Glomerular endothelial cell (primary cell): ENCODE data around the gene TBX1. TPM values are rescaled to one million over a fixed set of nuclear protein-coding genes. Genes with fewer than 3 reads are reported as not detected.

Experiments used
- DNase-seq: peaks from one replicate; pipeline ENCODE4 v3.0.0-alpha.2; 2011; ENCODE audit warnings: low read depth, low spot score; ENCODE audit errors: extremely low read depth
- total RNA-seq: library from RNA; depleted of rRNA; stranded (reverse); fragments of >200 nt; gene quantifications from 2 replicates; pipeline ENCODE4 v1.2.3, GENCODE V29; 2015

The TBX1 gene
- total RNA-seq, 1 donor from 2014 or later, result 3.6 TPM

- no peak for DNase-seq
These were observed 22.5 kb upstream of the TBX1 start for GRCh38 chr22:19737846-19738663.

- no peak for DNase-seq
These were observed 21.7 kb upstream of the TBX1 start for GRCh38 chr22:19738664-19739447.

DNA sequence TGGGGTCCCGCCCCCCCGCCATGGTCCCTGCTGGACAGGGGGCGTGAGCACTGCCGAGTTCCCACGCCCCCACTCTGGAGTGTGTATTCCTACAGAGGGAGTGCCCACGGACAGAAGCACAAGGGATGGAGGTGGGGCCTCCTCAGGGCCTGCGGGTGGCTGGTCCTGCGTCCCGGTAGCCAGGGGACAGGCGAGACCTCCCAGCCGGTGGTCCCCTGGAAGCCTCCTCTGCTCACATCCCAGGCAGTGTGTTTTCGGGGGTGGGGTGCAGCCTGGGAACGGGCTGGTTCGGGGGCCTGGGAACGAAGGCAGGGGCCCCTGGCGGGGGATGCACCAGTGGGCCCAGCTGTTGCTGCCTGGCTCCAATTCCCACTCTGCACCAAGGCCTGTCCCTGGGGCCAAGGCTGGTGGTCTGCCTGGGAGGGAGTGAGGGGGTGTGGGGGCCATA, 21.1 kb upstream of the TBX1 start:
- DNase-seq, result no peak

DNA sequence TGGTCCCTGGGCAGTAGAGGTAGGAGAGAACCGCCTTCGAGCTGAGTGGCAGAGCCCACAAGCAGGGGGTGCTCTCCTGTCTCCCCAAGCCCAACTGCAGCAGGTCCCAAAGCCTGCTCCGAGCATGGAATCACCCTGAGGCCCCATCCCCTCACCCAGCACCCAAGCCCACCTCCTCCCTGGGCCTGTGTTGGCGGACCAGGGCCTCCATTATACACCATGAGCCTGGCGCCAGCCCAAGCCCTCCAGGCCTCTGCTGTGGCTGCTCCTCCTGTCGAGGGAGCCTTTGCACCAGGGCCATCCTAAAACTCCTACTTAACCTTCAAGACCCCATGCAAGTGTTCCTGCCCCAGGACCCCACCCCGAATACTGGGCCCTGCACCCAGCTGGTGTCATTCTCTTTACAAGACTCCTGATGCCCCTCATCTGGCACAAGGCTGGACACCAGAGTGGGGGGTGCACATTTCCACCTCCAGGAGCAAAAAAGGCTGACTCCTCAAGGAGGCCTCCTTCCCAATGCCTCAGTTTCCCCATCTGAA, 20.6 kb upstream of the TBX1 start:
- DNase-seq, result no peak

- no peak for DNase-seq
These were observed 20.0 kb upstream of the TBX1 start for GRCh38 chr22:19740586-19740985.

- DNase-seq, result no peak
These were observed 19.5 kb upstream of the TBX1 start for GRCh38 chr22:19741053-19741452.

GRCh38 chr22:19742160-19743066, 18.2 kb upstream of the TBX1 start:
- no peak for DNase-seq

- no peak for DNase-seq
These were observed 17.5 kb upstream of the TBX1 start for GRCh38 chr22:19743081-19743480.

GRCh38 chr22:19743651-19744050, 16.9 kb upstream of the TBX1 start:
- DNase-seq, result no peak

DNA sequence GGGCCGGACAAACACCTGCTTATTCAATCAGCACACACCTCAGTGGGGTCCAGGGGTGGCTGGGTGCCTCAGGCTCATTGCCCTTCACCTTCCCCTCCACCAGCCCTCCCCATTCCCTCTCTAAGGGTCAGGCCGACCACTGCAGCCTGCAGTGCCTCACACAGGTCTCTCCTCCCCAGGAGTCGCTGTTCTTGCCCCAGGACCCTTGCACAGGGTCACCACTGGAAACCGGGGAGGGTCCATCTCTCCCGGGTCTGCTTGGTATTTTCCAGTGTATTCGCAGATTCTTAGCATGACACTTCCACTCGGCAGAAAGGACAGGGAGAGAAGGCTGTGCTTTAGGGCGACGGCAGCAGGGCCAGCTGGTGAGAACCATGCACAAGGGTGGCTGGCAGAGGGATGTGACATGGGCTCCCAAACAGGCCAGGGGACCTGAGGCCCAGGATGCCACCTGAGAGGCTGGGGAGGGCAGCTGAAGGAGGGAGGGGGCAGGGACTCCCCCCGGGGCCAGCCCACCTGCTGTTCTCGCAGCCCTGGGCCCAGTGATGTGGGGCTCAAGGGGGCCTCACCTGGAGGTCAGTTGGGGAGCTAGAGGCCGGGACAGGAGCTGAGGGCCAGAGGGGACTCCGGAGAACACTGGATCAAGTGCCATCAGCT, 16.1 kb upstream of the TBX1 start:
- DNase-seq, result no peak

GRCh38 chr22:19745155-19746101, 15.2 kb upstream of the TBX1 start:
- DNase-seq, result no peak

DNA sequence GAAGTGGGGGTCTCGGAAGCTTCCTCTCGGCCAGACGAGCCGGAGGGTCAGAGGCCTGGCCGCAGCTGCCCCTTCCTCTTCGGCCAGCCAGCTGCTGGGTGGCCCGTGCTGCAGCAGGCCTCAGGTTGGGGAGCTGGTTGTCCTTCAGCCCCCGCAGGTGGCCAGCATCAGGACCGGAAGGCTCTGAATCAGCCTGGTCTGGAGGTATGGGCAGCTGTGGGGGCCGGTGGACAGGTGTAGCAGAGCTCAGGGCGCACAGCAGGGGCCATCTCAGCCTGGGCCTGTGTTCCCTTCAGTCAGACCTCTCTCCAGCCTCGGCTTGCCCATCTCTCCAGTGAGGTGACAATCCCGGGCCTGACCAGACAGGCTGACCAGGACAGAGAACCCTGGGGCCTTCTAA, 13.9 kb upstream of the TBX1 start:
- DNase-seq, result no peak

- no peak for DNase-seq
These were observed 13.0 kb upstream of the TBX1 start for GRCh38 chr22:19747551-19747950.

DNA sequence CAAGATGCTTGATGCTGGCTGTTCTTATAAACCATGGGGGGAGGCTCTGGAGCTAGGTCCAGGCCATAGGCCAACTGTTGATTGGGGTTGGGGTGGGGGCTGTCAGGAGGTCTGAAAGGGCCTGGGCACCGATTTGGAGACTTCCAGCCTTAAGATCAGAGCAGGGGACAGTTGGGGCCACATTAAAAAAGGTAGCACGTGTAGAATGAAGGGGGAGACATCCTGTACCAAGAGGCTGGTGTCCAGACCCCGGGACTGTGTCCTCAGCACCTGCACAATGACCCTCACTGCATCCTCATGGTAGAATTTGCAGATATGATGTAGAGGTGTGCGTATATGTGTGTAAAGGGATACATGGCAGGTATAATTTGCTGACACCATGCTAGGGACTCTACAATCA, 12.4 kb upstream of the TBX1 start:
- no peak for DNase-seq

- DNase-seq, result no peak
These were observed 11.4 kb upstream of the TBX1 start for GRCh38 chr22:19748991-19749664.

- no peak for DNase-seq
These were observed 10.7 kb upstream of the TBX1 start for GRCh38 chr22:19749876-19750275.

DNA sequence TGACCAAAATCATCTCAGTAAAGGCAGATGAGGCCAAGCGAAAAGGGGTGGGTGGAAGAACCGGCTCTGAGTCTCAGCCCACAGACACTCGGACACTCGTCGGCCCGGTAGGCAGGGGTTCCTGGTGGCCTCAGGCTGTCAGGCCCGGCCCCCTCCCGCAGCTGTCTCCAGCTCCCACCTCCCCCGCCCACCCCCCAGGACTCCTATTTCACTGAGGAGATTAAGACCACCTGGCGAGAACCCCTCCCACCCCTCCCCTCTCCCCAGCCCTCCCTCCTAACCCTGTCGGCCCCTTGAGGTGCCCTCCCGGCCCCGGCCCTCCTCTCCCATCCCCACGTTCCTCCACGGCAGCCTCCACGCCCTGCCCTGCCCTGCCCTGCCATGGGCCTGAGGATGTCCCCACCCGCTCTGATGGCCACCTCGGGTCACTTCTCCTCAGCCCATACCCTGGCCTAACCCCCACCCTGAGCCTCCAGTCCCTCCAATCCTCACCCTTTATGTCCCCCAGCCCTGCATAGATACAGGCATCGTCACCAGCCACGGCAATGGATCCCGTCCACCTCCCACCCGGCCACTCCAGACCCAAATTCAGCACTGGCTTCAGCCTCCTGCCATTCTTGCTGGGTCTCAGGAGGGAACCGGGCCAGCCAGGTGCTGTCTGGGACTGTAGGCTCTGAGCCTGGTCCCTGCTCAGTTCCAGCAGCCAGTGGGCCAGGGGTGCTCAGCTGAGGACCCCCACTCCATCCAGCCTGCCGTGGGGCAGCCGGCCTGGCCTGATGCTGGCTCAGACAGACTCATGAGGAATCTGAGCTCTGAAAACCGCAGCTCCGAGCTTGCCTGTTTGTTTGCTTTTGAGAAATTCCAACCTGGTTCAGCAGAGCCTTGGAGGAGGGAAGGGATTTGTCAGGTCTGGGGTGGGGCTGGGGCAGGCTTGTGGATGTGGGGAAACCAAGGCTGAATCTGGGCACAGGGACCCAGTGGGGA, 9.8 kb upstream of the TBX1 start:
- DNase-seq, result no peak
